ENCODE results near the gene PEX5. TPM values are rescaled to one million over a fixed set of nuclear protein-coding genes. Genes with fewer than 3 reads are reported as not detected.
A peak's percentile ranks its signal among the peaks of the same experiment; 100 is the strongest.

Gene PEX5
- 10 to 100 TPM; 19.1 to 21.0 TPM for total RNA-seq

GRCh38 chr12:7189398-7190267 is at the start of gene PEX5:
TSS of gene PEX5 (plus strand) at chr12:7189686. CDS start at chr12:7190378, 692 bp downstream.
- H3K9me3 Mint-ChIP-seq (ENCODE audit: insufficient read depth): no peaks in the 10 kb centered on the region
- peak; percentile 98 for ATAC-seq
- ChIA-PET CTCF (interaction anchor here (1.0 to 3.0 kb wide), 8 partner anchors 9 to 246 kb away, joined by 3 to 12 read pairs (median 4); partner anchors contain the start of genes C12orf57, PTPN6 and RNU7-1), POLR2A (interaction anchor here (0.7 to 1.6 kb wide), 2 partner anchors 9 to 246 kb away, joined by 3 to 5 read pairs; partner anchors contain the start of genes C12orf57 and RNU7-1)
- H3K27me3 Mint-ChIP-seq (ENCODE audit: low read depth): no peaks in the 10 kb centered on the region
- peaks cover 31% of the 10 kb centered on the region for H3K4me1 Mint-ChIP-seq (ENCODE audit: low read depth)
- DNase-seq: peak; percentile 89
- peak within 1 kb of the TSS; percentile 94 for H3K27ac Mint-ChIP-seq
- H3K36me3 Mint-ChIP-seq (ENCODE audit: low read depth): peaks cover 17% of the 10 kb centered on the region
- H3K4me3 Mint-ChIP-seq: peak within 1 kb of the TSS; percentile 90

- Mint-ChIP-seq H3K4me1 (ENCODE audit: low read depth) (no peaks in the 10 kb centered on the region), H3K4me3 (no peak overlapping the region), H3K27ac (peak overlapping the region; percentile 23), H3K9me3 (ENCODE audit: insufficient read depth) (no peaks in the 10 kb centered on the region), H3K27me3 (ENCODE audit: low read depth) (no peaks in the 10 kb centered on the region), H3K36me3 (ENCODE audit: low read depth) (peaks cover 68% of the 10 kb centered on the region)
- POLR2A ChIA-PET: interaction anchor here (0.6 kb wide), 1 partner anchor 21 kb away, joined by 3 read pairs; no protein-coding TSS in a partner anchor
- DNase-seq: no peak
- CTCF ChIA-PET: interaction anchor here (0.6 to 2.9 kb wide), 7 partner anchors 10 to 498 kb away, joined by 3 to 12 read pairs (median 4); partner anchors contain the start of gene PEX5
- ATAC-seq: no peak
These were observed 48.0 kb upstream of the PEX5 start for GRCh38 chr12:7141351-7142005.

DNA sequence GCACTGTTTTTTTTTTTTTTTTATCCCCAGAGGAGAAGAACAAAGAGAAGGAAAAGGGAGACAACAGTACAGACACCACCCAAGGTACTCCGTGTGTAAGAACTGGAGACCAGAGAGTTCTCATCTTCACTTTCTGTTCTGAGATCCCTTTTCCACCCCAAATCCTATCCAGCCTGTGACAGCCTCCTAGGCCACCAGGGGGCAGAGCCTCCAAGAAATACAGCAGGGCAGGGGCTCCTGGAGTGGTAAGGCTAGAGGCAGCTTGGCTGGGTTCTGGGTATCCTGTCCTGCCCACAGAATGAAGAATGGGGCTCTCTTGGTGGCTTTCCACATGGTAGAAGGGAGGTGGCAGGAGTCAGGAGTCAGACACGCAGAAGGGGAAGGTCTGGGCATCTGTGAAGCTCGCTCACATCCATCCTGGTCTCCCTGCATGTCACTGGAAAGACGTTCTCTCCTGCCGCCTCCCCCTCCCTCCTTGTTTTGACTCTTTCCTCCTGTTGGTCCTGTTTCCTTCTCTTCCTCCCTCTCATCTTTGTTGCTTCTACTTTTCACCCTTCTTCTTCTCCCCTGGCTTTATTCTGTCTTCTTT is 47.3 kb upstream of the PEX5 start:
- Mint-ChIP-seq H3K4me3 (no peak overlapping the region), H3K27ac (peak overlapping the region; percentile 23), H3K4me1 (ENCODE audit: low read depth) (no peaks in the 10 kb centered on the region), H3K36me3 (ENCODE audit: low read depth) (peaks cover 68% of the 10 kb centered on the region), H3K9me3 (ENCODE audit: insufficient read depth) (no peaks in the 10 kb centered on the region), H3K27me3 (ENCODE audit: low read depth) (no peaks in the 10 kb centered on the region)
- ChIA-PET CTCF (interaction anchor here (0.6 to 2.9 kb wide), 10 partner anchors 9 to 496 kb away, joined by 3 to 12 read pairs (median 4); partner anchors contain the start of gene PEX5), POLR2A (interaction anchor here (0.6 kb wide), 1 partner anchor 20 kb away, joined by 3 read pairs; no protein-coding TSS in a partner anchor)
- DNase-seq: peak; percentile 69
- ATAC-seq: peak; percentile 75

DNA sequence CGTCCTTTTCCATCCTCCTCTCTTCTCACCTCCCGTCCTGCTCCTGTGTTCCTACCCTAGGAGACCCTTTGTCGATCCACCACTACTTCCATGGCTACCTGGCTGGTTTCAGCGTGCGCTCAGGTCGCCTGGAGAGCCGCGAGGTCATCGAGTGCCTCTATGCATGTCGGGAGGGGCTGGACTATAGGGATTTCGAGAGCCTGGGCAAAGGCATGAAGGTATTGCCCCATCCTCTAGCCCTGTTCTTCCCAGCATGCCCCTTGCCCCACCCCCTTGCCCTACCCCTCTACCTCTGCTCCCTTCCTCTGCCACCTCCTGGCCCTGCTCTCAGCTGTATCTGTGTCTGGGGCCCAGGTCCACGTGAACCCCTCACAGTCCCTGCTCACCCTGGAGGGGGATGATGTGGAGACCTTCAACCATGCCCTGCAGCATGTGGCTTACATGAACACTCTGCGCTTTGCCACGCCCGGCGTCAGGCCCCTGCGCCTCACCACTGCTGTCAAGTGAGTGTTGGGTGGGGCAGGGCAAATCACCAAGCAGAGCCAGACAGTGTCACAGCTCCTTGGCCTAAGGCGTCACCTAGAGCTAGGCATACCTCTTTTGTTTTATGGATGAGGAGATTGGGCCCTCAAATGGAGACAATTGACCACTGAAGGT is 46.5 kb upstream of the PEX5 start:
- no peak overlapping the region for H3K27ac Mint-ChIP-seq
- H3K4me1 Mint-ChIP-seq (ENCODE audit: low read depth): peaks cover under 1% of the 10 kb centered on the region
- no peak for DNase-seq
- ChIA-PET POLR2A (no interaction called here), CTCF (interaction anchor here (0.7 to 2.9 kb wide), 8 partner anchors 8 to 51 kb away, joined by 3 to 12 read pairs (median 4); partner anchors contain the start of gene PEX5)
- no peaks in the 10 kb centered on the region for H3K9me3 Mint-ChIP-seq (ENCODE audit: insufficient read depth)
- no peak overlapping the region for H3K4me3 Mint-ChIP-seq
- peaks cover 62% of the 10 kb centered on the region for H3K36me3 Mint-ChIP-seq (ENCODE audit: low read depth)
- no peaks in the 10 kb centered on the region for H3K27me3 Mint-ChIP-seq (ENCODE audit: low read depth)
- ATAC-seq: no peak

DNA sequence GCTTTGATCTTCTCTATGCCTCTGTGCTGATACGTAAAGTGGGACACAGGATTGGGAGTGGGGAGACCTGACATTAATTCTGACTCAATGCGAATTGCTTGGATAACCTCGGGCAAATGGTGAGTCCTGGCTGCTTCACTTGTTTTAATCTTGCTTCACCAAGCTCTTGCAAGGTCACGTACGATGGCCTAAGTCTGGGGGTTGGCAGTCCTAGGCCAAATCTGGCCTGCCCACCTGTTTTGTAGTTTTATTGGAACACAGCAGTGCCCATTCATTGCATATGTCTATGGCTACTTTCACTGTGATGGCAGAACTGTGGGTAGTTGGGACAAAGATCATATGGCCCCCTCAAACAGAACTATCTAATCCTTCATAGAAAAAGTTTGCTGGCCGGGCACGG is 45.9 kb upstream of the PEX5 start:
- POLR2A ChIA-PET: no interaction called here
- no peak overlapping the region for H3K4me3 Mint-ChIP-seq
- H3K27me3 Mint-ChIP-seq (ENCODE audit: low read depth): no peaks in the 10 kb centered on the region
- CTCF ChIA-PET: interaction anchor here (1.7 to 2.9 kb wide), 2 partner anchors 10 to 11 kb away, joined by 5 to 15 read pairs; no protein-coding TSS in a partner anchor
- H3K36me3 Mint-ChIP-seq (ENCODE audit: low read depth): peaks cover 64% of the 10 kb centered on the region
- DNase-seq (no peak), ATAC-seq (no peak)
- H3K27ac Mint-ChIP-seq: no peak overlapping the region
- H3K9me3 Mint-ChIP-seq (ENCODE audit: insufficient read depth): no peaks in the 10 kb centered on the region
- H3K4me1 Mint-ChIP-seq (ENCODE audit: low read depth): peaks cover 7% of the 10 kb centered on the region

- H3K27ac Mint-ChIP-seq: no peak overlapping the region
- H3K9me3 Mint-ChIP-seq (ENCODE audit: insufficient read depth): no peaks in the 10 kb centered on the region
- ChIA-PET POLR2A (no interaction called here), CTCF (interaction anchor here (0.7 to 2.9 kb wide), 9 partner anchors 10 to 200 kb away, joined by 3 to 15 read pairs (median 4); partner anchors contain the start of gene PEX5)
- H3K4me3 Mint-ChIP-seq: no peak overlapping the region
- peaks cover 10% of the 10 kb centered on the region for H3K4me1 Mint-ChIP-seq (ENCODE audit: low read depth)
- H3K27me3 Mint-ChIP-seq (ENCODE audit: low read depth): no peaks in the 10 kb centered on the region
- peaks cover 66% of the 10 kb centered on the region for H3K36me3 Mint-ChIP-seq (ENCODE audit: low read depth)
- ATAC-seq: peak; percentile 46
- no peak for DNase-seq
These were observed 44.9 kb upstream of the PEX5 start for GRCh38 chr12:7144414-7145120.

GRCh38 chr12:7145671-7146070 is 43.8 kb upstream of the PEX5 start:
- Mint-ChIP-seq H3K27me3 (ENCODE audit: low read depth) (no peaks in the 10 kb centered on the region), H3K27ac (no peak overlapping the region), H3K4me3 (no peak overlapping the region), H3K9me3 (ENCODE audit: insufficient read depth) (no peaks in the 10 kb centered on the region), H3K36me3 (ENCODE audit: low read depth) (peaks cover 71% of the 10 kb centered on the region), H3K4me1 (ENCODE audit: low read depth) (peaks cover 10% of the 10 kb centered on the region)
- POLR2A ChIA-PET: no interaction called here
- DNase-seq: no peak
- no peak for ATAC-seq
- CTCF ChIA-PET: interaction anchor here (1.1 to 2.9 kb wide), 4 partner anchors 8 to 201 kb away, joined by 3 to 15 read pairs (median 4); partner anchors contain the start of gene PEX5

- peaks cover 10% of the 10 kb centered on the region for H3K4me1 Mint-ChIP-seq (ENCODE audit: low read depth)
- H3K9me3 Mint-ChIP-seq (ENCODE audit: insufficient read depth): no peaks in the 10 kb centered on the region
- no peaks in the 10 kb centered on the region for H3K27me3 Mint-ChIP-seq (ENCODE audit: low read depth)
- H3K27ac Mint-ChIP-seq: no peak overlapping the region
- POLR2A ChIA-PET: interaction anchor here (0.9 kb wide), 1 partner anchor 203 kb away, joined by 3 read pairs; the partner anchor contains the start of genes C12orf57 and RNU7-1
- no peak for DNase-seq
- CTCF ChIA-PET: interaction anchor here (2.9 kb wide), 1 partner anchor 8 kb away, joined by 15 read pairs; no protein-coding TSS in a partner anchor
- ATAC-seq: no peak
- peaks cover 69% of the 10 kb centered on the region for H3K36me3 Mint-ChIP-seq (ENCODE audit: low read depth)
- H3K4me3 Mint-ChIP-seq: no peak overlapping the region
These were observed 43.3 kb upstream of the PEX5 start for GRCh38 chr12:7146228-7146627.

- ATAC-seq (no peak), DNase-seq (no peak)
- Mint-ChIP-seq H3K27me3 (ENCODE audit: low read depth) (no peaks in the 10 kb centered on the region), H3K27ac (no peak overlapping the region), H3K4me3 (no peak overlapping the region), H3K36me3 (ENCODE audit: low read depth) (peaks cover 63% of the 10 kb centered on the region), H3K9me3 (ENCODE audit: insufficient read depth) (no peaks in the 10 kb centered on the region), H3K4me1 (ENCODE audit: low read depth) (peaks cover 10% of the 10 kb centered on the region)
- CTCF ChIA-PET: no interaction called here
- POLR2A ChIA-PET: interaction anchor here (0.9 kb wide), 1 partner anchor 203 kb away, joined by 3 read pairs; the partner anchor contains the start of genes C12orf57 and RNU7-1
These were observed 42.6 kb upstream of the PEX5 start for GRCh38 chr12:7146906-7147305.

DNA sequence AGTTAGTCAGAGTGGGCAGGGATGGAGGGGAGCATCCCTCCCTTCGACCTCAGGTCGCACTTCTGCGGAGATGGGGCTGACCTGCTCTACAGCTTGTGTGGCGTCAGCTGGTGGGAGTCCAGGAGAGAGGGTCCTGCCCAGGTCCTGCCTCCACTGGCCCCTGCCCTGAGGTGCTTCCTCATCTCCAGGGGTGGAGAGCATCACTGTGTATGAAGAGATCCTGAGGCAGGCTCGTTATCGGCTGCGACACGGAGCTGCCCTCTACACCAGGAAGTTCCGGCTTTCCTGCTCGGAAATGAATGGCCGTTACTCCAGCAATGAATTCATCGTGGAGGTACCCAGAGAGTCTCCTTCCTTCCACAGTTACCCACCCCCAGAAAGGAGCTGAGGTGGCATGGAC is 39.1 kb upstream of the PEX5 start:
- DNase-seq (no peak), ATAC-seq (no peak)
- no peaks in the 10 kb centered on the region for H3K9me3 Mint-ChIP-seq (ENCODE audit: insufficient read depth)
- ChIA-PET POLR2A (no interaction called here), CTCF (interaction anchor here (2.2 kb wide), 1 partner anchor 8 kb away, joined by 7 read pairs; no protein-coding TSS in a partner anchor)
- no peak overlapping the region for H3K27ac Mint-ChIP-seq
- H3K36me3 Mint-ChIP-seq (ENCODE audit: low read depth): peaks cover 56% of the 10 kb centered on the region
- H3K4me3 Mint-ChIP-seq: no peak overlapping the region
- peaks cover 10% of the 10 kb centered on the region for H3K4me1 Mint-ChIP-seq (ENCODE audit: low read depth)
- no peaks in the 10 kb centered on the region for H3K27me3 Mint-ChIP-seq (ENCODE audit: low read depth)

All from activated CD8-positive, alpha-beta T cell treated with anti-CD3 and anti-CD28 coated beads, Interleukin-2, amount 10 ng/mL, durations not matched to agents 7 days and 5 days (primary cell).